Measurements from ENCODE around the gene MAG. TPM values are rescaled to one million over a fixed set of nuclear protein-coding genes. Genes with fewer than 3 reads are reported as not detected.

The MAG gene
- total RNA-seq, 2 experiments from 2014 or later: 0.43 to 0.44 TPM

DNA sequence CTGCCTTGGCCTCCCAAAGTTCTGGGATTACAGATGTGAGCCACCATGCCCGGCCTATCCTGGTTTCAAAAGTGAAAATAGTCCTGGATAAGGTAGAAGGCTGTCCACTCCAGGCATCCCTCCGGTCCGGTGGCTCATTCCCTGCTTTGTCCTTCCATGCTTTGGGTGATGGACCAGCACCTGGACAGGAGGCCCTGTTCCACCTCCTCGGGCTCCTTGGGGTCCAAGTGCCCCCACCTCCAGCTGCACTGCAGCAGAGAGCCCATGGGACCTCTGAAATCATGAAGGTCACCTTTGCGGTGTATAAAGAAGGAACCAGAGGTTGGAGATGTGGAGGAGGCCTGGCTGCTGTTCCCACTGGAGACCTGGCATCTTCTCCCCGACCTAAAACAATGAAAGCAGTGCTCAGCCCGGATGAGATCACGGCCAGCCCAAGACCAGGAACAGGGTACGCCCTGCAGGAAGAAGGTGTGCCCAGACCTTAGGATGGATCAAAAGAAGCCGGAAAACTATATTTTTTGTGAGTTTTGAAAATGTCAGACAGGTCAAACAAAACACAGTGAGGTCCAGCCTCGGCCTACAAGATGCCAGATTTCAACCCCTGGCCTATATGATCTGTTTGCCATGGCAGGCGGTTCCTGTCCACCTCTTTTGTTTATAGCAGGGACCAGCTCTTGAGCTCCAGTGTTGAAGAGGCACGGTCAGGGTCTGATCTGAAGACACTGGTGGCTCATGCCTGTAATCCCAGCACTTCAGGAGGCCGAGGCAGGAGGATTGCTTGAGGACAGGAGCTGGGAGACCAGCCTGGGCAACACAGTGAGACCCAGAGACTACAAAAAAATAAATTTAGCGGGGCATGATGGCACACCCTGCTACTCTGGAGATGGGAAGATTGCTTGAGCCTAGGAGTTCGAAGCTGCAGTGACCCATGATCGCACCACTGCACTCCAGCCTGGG is 37.3 kb upstream of the MAG start:
- Mint-ChIP-seq H3K4me1 (ENCODE audit: low read depth) (peaks cover 38% of the 10 kb centered on the region), H3K4me3 (no peak overlapping the region), H3K9me3 (no peaks in the 10 kb centered on the region), H3K36me3 (peaks cover 28% of the 10 kb centered on the region), H3K27me3 (no peaks in the 10 kb centered on the region), H3K27ac (no peak overlapping the region)
- intact Hi-C loops (cut with micrococcal nuclease): no loop called here
- POLR2A ChIA-PET: no interaction called here
- CTCF ChIA-PET: interaction anchor here (0.6 kb wide), 1 partner anchor 100 kb away, joined by 3 read pairs; the partner anchor contains the start of gene FXYD5
- peak; percentile 5 for DNase-seq

DNA sequence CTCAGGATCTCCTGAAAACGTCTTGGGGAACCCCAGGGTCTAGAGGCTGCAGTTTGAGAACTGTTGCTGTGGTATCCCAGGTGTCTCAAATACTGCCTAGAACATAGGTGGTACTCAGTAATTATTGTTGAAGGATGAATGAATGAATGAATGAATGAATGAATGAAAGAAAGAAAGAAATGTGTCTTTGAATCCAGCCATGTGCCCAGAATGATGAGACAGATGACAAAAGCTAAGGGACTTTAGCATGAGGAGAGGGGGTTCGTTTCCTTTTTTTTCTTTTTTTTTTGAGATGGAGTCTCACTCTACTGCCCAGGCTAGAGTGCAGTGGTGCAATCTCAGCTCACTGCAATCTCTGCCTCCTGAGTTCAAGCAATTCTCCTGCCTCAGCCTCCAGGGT is 35.4 kb upstream of the MAG start:
- H3K27ac Mint-ChIP-seq: no peak overlapping the region
- ChIA-PET POLR2A (interaction anchor here (0.6 kb wide), 1 partner anchor 18 kb away, joined by 4 read pairs; no protein-coding TSS in a partner anchor), CTCF (interaction anchor here (1.5 kb wide), 1 partner anchor 142 kb away, joined by 5 read pairs; no protein-coding TSS in a partner anchor)
- DNase-seq: no peak
- no peak overlapping the region for H3K4me3 Mint-ChIP-seq
- H3K9me3 Mint-ChIP-seq: no peaks in the 10 kb centered on the region
- intact Hi-C loops (cut with micrococcal nuclease): no loop called here
- no peaks in the 10 kb centered on the region for H3K27me3 Mint-ChIP-seq
- H3K4me1 Mint-ChIP-seq (ENCODE audit: low read depth): peaks cover 26% of the 10 kb centered on the region
- H3K36me3 Mint-ChIP-seq: peaks cover 17% of the 10 kb centered on the region

DNA sequence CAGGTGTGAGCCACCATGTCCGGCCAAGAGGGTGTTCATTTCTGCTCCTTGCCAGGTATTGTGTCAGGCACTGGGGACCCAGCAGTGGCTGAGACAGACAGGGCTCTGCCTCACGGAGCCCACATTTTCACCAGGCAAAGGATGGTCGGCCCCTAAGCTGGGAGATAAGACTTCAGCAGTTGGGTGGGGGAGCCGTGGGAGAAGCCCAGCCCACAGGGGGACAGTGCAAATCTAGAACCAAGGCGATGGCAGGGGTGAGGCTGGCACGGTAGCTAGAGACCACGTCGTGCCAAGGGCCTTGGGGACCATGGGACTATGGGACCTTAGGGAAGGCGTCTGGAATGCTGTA is 34.9 kb upstream of the MAG start:
- peak; percentile 6 for DNase-seq
- Mint-ChIP-seq H3K9me3 (no peaks in the 10 kb centered on the region), H3K36me3 (peaks cover 15% of the 10 kb centered on the region), H3K27me3 (no peaks in the 10 kb centered on the region), H3K27ac (peak overlapping the region; percentile 15), H3K4me3 (no peak overlapping the region), H3K4me1 (ENCODE audit: low read depth) (peaks cover 25% of the 10 kb centered on the region)
- CTCF ChIA-PET: interaction anchor here (1.5 kb wide), 1 partner anchor 142 kb away, joined by 5 read pairs; no protein-coding TSS in a partner anchor
- intact Hi-C loops (cut with micrococcal nuclease): no loop called here
- POLR2A ChIA-PET: no interaction called here

DNA sequence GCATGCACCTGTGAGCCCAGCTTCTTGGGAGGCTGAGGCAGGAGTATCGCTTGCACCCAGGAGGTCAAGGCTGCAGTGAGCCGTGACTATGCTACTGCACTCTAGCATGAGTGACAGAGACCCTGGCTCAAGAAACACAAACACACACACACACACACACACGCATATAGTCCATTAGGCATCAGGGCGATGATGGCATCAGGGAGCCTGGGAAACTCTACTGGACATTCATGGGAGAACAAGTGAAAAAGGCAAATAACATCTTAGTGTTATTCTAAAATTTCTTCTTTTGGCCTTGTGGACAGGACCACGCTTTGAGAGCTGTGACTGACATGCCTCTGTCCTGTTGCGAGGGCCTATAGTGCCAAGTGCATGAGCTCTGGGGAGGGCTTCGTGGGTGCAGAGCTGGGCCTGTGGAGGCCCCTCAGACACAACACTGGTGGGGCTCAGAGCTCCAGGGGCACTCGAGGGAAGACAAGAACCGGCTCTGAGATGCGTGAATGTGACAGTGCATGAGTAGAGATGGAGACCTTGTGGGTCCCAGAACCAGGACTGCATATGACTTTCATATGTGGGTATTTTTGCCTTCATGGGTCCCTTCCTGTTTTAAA is 31.2 kb upstream of the MAG start:
- Mint-ChIP-seq H3K4me3 (no peak overlapping the region), H3K4me1 (ENCODE audit: low read depth) (peaks cover 23% of the 10 kb centered on the region), H3K27ac (peak overlapping the region; percentile 25), H3K27me3 (no peaks in the 10 kb centered on the region), H3K9me3 (no peaks in the 10 kb centered on the region), H3K36me3 (peaks cover 12% of the 10 kb centered on the region)
- intact Hi-C loops (cut with micrococcal nuclease): no loop called here
- ChIA-PET POLR2A (no interaction called here), CTCF (interaction anchor here (0.9 kb wide), 1 partner anchor 118 kb away, joined by 3 read pairs; the partner anchor contains the start of gene FXYD7)
- peak; percentile 8 for DNase-seq

DNA sequence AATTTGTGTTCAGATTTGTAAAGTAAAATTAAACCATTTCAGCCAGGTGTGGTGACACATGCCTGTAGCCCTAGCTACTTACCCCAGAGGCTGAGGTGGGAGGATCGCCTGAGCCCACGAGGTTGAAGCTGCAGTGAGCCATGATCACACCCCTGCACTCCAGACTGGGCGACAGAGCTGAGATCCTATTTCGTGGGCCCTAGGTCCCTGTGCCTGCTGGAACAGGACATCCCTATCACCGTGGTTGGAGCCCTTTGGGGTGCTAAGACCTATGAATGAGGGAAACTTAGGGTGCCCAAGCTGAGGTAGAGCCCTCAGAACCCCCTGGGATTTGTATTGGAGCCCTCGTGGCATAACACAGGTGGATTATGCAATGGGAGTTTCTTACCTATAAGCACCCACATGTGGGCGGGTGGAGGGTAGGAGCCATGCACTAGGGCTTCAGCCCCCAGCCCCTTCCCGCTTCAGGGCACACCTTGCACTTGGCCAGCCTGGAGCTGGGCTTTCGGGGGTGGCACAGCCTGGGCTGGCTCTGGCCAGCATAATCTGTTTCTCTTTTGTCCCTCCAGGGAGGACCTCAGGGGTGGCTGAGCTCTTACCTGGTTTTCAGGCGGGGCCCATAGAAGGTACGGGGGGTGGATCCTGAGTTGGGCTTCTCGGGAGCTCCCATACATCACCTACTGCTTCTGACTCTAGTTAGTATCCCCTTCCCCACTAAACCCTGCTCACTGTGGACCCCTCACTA is 30.4 kb upstream of the MAG start:
- Mint-ChIP-seq H3K4me1 (ENCODE audit: low read depth) (peaks cover 27% of the 10 kb centered on the region), H3K27me3 (no peaks in the 10 kb centered on the region), H3K9me3 (no peaks in the 10 kb centered on the region), H3K36me3 (peaks cover 18% of the 10 kb centered on the region), H3K4me3 (no peak overlapping the region), H3K27ac (peak overlapping the region; percentile 25)
- peak; percentile 6 for DNase-seq
- ChIA-PET POLR2A (no interaction called here), CTCF (no interaction called here)
- intact Hi-C loops (cut with micrococcal nuclease): no loop called here

DNA sequence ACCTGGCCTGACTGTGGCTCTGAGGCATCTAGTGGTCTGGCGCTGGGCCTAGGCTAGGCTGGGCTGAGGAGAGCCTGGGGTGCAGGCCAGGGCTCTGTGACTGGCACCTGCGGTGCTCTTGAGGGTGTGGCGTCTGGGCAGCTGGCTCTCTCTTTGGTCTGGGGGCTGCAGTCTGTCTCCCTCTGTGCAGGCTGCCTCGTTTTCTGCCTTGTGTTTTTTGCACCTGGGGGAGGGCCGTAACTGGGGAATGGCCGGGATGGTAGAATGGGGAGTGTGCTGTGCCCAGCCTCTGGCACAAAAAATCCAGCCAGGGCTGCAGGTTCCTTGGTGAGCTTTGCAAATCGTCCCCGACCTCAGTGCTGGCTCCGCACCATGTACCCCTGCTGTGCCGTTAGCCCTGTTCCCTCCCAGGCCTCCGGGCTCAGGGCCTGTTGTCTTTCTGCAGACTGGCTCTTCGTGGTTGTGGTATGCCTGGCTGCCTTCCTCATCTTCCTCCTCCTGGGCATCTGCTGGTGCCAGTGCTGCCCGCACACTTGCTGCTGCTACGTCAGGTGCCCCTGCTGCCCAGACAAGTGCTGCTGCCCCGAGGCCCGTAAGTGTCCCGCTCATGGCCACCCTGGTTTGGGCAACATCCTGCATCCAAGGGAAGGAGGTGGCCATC is 29.7 kb upstream of the MAG start:
- H3K27ac Mint-ChIP-seq: no peak overlapping the region
- peaks cover 19% of the 10 kb centered on the region for H3K36me3 Mint-ChIP-seq
- no peaks in the 10 kb centered on the region for H3K27me3 Mint-ChIP-seq
- CTCF ChIA-PET: no interaction called here
- peak; percentile 8 for DNase-seq
- H3K9me3 Mint-ChIP-seq: no peaks in the 10 kb centered on the region
- H3K4me3 Mint-ChIP-seq: no peak overlapping the region
- POLR2A ChIA-PET: no interaction called here
- intact Hi-C loops (cut with micrococcal nuclease): no loop called here
- H3K4me1 Mint-ChIP-seq (ENCODE audit: low read depth): peaks cover 23% of the 10 kb centered on the region

DNA sequence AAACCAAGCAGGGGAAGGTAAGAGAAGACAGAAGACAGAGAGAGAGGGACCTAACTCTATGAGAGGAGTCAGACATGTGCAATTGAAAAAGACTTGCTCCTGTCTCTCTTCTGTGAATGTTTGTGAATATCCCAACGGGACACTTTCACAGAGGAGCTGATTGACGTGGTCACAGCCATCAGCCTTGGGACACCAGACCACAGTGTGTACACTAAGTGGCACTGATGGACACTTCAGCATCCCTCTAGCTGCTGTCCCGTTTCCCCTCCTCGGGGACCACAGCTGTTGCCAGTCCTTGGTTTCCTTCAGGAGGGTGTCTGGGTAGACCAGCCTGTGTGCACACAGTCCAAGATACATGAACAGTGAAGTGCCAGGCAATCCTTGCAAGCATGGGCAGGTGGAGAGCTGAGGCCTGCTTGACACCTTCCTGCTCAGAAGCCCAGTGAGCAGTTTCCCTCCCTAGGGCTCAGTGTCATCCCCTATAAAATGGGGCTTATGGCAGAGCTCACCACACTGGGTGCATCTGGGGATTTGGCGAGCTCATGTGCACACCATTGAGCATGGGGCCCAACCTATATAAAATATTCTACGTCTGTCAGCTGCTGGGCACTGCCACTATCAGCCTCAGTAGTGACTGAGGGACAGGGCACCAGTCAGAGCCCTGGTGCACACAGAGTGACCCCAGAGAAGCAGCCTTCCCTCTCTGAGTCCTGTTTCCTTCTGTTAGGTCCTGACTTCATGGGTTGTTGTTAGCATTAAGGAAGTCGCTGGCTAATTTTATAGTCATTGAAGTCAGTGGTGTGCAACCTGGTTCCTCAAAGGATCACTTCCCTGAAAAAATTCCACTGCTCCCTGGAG is 27.5 kb upstream of the MAG start:
- CTCF ChIA-PET: interaction anchor here (0.7 to 1.3 kb wide), 3 partner anchors 123 to 245 kb away, joined by 3 to 7 read pairs (median 3); no protein-coding TSS in a partner anchor
- no peak overlapping the region for H3K4me3 Mint-ChIP-seq
- H3K9me3 Mint-ChIP-seq: no peaks in the 10 kb centered on the region
- POLR2A ChIA-PET: interaction anchor here (0.9 to 1.1 kb wide), 2 partner anchors 13 to 110 kb away, joined by 3 read pairs; partner anchors contain the start of gene FXYD5
- peak overlapping the region; percentile 52 for H3K27ac Mint-ChIP-seq
- H3K4me1 Mint-ChIP-seq (ENCODE audit: low read depth): peaks cover 14% of the 10 kb centered on the region
- no peaks in the 10 kb centered on the region for H3K27me3 Mint-ChIP-seq
- DNase-seq: no peak
- intact Hi-C loops (cut with micrococcal nuclease): loop anchor here (5.0 kb wide), 1 partner anchor 122 kb away; the partner anchor contains the start of gene FXYD7
- H3K36me3 Mint-ChIP-seq: peaks cover 18% of the 10 kb centered on the region

DNA sequence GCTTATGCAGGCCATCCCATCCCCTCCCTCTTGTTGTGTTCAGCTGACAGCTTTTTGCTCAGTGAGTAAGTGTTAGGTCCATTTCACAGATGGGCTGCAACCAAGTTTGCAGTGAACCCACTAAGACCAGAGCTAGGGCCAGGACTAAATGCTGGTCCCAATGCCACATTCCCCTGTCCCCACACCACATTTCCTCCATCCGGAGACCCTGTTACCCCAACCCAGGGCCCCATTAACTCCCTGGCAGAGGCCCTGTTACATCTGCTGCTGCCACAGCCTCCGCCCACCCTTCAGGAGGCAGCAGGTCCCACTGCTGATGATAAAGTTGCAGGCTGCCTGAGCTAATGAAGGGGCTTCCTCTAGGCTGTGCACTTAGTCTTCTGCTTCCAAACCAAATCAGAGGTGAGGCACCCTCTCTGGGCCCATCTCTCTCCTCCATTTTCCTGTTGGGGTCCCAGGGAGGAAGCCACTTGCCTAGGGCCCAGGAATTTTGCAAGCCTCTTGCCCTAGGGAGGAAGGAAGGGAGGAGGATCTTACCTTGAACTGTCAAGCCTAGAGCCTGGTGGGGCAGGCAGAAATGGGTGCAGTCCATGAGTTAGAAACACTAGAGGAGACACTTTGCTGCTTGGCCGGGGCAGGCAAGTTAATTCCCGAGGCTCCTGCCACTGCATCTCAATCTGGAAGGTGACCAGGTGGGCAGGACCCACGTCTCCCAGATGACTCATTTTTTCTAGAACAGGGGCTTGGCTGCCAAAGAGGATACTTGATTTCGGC is 26.6 kb upstream of the MAG start:
- H3K27me3 Mint-ChIP-seq: no peaks in the 10 kb centered on the region
- intact Hi-C loops (cut with micrococcal nuclease): loop anchor here (5.0 kb wide), 1 partner anchor 123 kb away; the partner anchor contains the start of gene FXYD7
- ChIA-PET POLR2A (interaction anchor here (1.1 kb wide), 1 partner anchor 111 kb away, joined by 3 read pairs; the partner anchor contains the start of gene FXYD5), CTCF (interaction anchor here (1.3 to 1.6 kb wide), 2 partner anchors 124 kb away, joined by 5 to 7 read pairs; no protein-coding TSS in a partner anchor)
- no peaks in the 10 kb centered on the region for H3K9me3 Mint-ChIP-seq
- H3K4me1 Mint-ChIP-seq (ENCODE audit: low read depth): peaks cover 18% of the 10 kb centered on the region
- DNase-seq: no peak
- H3K4me3 Mint-ChIP-seq: peak overlapping the region; percentile 87
- H3K27ac Mint-ChIP-seq: peak overlapping the region; percentile 52
- H3K36me3 Mint-ChIP-seq: peaks cover 18% of the 10 kb centered on the region

DNA sequence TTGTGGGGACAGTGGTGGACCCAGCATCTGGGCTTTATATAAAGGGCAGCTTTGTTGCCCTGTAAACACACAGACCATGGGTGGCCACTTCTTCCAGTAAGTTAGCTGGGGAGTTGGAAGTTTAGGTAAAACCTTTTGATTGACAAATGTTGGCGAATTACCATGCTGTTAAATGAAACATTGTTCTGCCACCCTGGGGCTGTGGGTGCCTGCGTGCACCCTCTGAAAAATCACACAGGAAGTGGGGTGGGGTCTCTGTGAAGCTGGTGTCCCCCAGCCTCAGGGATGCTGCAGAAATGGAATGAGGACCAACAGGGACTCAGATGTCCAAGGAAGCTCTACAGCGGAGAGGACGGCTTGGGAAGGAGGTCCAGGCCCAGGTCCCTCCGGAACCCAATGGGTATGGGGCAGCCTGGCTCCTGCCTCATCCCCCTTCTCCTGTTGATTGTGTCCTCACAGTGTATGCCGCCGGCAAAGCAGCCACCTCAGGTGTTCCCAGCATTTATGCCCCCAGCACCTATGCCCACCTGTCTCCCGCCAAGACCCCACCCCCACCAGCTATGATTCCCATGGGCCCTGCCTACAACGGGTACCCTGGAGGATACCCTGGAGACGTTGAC is 26.0 kb upstream of the MAG start:
- intact Hi-C loops (cut with micrococcal nuclease): loop anchor here (5.0 kb wide), 1 partner anchor 124 kb away; the partner anchor contains the start of gene FXYD7
- H3K4me3 Mint-ChIP-seq: peak overlapping the region; percentile 87
- H3K36me3 Mint-ChIP-seq: peaks cover 23% of the 10 kb centered on the region

More for the DNA sequence above, 26.0 kb upstream of the MAG start:
- POLR2A ChIA-PET: interaction anchor here (0.7 kb wide), 1 partner anchor 54 kb away, joined by 3 read pairs; no protein-coding TSS in a partner anchor
- Mint-ChIP-seq H3K9me3 (no peaks in the 10 kb centered on the region), H3K4me1 (ENCODE audit: low read depth) (peaks cover 22% of the 10 kb centered on the region), H3K27ac (peak overlapping the region; percentile 52), H3K27me3 (no peaks in the 10 kb centered on the region)
- CTCF ChIA-PET: interaction anchor here (0.8 to 1.6 kb wide), 2 partner anchors 54 to 125 kb away, joined by 3 to 5 read pairs; no protein-coding TSS in a partner anchor
- no peak for DNase-seq

Data from activated CD4-positive, alpha-beta memory T cell treated with anti-CD3 and anti-CD28 coated beads for 36 hours (primary cell).